HG03432 (cell line): ENCODE results near the gene CERS4.
"Not testable (repeated sequence)": the region's sequence is repeated elsewhere in the genome, so short reads cannot be mapped to it uniquely, and the experiment has no call there.

ENCODE experiments used
- ATAC-seq: cut with Tn5 transposase; IDR thresholded peaks from one replicate; pipeline ENCODE4 v1.9.1; 2021; ENCODE audit warnings: mild to moderate bottlenecking, moderate library complexity; ENCODE audit not compliant: unreplicated experiment

The CERS4 gene

DNA sequence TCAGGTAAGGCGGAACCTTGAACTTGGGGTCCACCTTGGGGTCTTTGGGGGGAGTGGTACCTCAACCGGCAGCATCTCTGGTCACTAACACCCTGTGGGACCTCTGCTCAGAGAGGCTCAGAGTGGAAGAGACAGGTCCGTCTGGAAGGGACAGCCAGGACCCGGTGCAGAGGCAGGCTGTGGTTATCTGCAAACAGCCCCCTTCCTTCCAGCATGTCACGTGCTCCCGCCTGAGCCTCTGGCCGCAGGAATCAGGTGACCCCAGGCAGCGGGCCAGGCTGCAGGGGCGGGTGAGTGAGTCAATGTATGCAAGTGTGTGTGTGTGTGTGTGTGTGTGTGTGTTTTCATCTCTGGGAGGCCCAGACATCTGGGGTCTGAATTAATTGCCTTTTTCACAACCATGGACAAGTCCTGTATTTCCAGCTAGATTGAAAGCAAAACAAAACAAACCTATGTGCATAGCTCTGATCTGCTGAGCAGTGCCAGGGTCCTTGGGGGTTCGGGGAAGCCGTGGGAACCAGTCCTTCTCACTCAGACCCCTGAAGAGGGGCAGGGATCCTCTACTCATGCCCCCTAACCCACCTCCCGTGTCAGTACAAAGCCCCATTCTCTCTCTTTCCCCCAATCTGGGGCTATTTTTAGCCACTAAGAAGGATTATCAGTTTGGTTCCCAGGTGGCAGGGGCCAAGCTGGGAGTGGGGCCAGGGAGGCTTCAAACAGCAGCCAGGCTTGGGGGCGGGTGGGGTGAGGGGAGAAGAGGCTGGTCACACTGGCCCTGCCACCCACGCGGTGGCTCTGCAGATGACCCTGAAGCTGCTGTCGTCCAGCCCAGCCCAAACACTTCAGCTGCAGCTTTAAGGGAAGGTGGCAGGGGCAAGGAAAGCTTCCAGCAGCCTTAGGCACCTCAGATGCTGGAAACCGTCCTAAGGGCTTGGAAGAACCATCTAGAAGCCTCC is 31.4 kb downstream of the CERS4 start:
- peak; percentile 43 for ATAC-seq

DNA sequence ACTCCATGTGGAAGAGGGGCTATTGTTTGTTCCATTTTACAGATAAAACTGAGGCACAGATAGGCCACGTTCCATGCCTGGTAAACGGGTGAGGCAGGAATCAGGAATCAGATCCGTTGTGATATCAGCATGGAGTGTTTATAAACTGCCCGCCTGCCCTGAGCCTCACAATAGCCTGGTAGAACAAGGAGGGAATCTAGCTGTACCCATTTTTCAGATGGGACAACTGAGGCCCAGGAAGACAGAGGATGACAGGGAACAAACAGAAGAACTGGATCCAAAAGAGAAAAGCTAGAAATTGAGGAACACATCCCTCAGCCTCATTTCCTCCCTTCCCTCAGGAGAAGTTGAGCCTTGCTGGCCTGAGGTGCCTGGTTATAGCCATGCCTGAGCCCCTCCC is 32.5 kb downstream of the CERS4 start:
- ATAC-seq = no peak

- no peak for ATAC-seq
These were observed 33.1 kb downstream of the CERS4 start for GRCh38 chr19:8242211-8242821.

DNA sequence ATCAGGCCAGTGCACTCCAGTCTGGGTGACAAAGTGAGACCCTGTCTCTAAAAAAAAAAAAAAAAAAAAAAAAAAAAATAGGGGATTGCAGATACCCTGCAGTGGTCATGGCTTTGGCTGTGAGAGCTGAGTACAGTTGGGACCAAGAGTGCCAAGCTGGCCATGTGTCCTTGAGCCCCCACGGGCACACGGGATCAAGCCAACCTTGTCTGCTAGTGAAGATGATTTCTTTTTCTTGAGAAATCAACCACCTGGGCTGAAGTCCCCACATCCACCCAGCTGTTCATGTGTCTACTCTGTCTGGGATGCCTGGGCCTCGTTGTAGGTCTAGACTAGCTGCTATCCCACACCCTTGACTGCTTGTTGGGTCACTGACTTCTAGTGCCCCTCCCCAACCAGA is 34.0 kb downstream of the CERS4 start:
- ATAC-seq = no peak

DNA sequence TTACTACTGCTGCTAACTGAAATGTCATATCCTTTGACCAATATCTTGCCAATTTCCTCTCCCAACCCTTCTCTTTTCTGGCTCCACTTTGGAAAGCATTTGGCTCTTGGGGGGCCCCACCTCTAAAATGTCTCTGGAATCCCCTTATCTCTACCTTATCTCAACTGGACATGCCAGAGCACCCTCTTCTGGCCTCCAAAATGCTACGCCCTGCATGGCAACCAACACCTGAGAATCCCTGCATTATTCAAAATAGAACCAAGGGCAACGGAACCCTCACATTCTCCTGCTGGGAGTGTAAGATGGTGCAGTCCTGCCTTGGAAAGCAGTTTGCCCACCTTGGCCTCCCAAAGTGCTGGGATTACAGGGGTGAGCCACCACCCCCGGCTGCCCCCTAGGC is 35.3 kb downstream of the CERS4 start:
- ATAC-seq = no peak

GRCh38 chr19:8245869-8246835 is 37.0 kb downstream of the CERS4 start:
- no peak for ATAC-seq

DNA sequence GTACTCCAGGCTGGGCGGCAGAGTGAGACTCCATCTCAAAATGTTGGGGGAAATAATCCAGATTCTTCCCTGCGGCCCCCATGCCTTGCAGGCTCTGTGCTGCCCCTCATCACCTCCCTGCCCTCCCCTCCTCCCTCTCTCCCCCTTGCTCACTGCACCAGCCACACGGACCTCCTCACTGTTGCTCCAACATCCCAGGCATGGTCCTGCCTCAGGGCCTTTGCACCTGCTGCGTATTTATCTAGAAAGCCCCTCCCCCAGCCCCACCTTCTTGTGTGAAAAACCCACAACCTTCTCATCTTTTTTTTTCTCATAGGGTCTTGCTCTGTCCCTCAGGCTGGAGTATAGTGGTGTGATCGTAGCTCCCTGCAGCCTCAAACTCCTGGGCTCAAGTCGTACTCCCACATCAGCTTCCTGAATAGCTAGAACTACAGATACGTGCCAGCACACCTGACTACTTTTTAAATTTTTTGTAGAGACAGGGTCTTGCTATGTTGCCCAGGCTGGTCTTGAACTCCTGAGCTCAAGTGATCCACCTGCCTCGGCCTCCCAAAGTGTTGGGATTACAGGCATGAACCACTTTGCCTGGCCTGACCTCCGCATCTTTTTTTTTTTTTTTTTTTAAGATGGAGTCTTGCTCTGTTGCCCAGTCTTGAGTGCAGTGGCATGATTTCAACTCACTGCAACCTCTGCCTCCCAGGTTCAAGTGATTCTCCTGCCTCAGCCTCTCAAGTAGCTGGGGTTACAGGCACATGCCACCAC is 38.1 kb downstream of the CERS4 start:
- ATAC-seq = not testable (repeated sequence)

DNA sequence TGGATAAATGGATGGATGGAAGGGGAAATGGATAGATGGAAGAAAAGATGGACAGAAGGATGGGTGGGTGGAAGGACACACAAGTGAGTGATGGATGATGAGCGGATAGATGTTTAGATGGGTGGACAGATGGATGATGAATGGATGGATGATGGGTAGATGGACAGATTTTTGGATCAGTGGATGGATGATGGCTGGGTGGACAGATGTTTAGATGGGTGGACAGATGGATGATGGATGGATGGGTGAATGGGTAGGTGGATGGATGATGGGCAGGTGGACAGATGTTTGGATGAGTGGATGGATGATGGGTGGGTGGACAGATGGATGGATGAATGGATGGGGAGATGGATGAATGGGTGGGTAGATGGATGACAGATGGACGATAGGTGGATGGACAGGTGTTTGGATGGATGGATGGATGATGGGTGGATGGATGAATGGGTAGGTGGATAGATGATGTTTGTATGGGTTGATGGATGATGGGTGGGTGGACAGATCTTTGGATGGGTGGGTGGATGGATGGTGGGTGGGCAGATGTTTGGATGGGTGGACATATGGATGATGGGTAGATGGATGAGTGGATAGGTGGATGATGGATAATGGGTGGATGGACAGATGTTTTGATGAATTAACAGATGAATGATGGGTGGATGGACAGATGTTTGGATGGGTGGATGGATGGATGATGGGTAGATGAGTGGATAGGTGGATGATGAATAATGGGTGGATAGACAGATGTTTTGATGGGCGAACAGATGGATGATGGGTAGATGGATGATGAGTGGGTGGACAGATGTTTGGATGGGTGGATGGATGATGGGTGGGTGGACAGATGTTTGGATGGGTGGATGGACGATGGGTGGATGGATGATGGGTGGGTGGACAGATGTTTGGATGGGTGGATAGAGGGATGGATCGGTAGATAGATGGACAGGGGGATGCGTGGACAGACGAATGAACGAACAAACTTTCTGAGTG is 39.5 kb downstream of the CERS4 start:
- ATAC-seq = no peak

DNA sequence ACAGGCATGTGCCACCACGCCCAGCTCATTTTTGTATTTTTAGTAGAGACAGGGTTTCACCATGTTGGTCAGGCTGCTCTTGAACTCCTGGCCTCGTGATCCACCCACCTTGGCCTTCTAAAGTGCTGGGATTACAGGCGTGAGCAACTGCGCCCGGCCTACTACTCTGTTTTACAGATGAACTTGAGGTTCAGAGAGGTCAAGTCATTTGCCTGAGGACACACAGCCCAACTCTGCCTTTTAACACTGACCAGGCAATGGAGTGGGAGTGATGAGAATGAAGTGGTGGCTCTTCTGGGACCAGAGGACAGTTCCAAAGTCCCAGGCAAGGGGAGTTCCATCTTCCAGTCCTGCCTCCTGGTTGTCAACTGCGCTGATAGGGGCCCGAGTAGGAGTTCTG is 41.4 kb downstream of the CERS4 start:
- no peak for ATAC-seq

DNA sequence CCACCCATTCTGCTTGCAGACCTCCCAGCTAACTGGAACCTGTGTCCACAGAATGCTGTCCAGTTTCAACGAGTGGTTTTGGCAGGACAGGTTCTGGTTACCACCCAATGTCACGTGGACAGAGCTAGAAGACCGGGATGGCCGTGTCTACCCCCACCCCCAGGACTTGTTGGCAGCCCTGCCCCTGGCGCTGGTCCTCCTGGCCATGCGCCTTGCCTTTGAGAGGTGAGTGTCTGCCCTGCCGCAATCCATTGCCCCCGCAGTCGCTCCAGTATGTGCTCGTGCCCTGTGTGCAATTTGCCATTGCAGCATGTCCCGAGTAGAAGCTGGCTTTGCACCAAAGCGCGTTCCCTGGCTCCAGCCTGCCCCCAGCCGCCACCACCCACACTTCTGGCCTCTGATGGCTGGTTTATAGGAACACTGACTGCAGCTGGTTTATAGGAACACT is 41.9 kb downstream of the CERS4 start:
- no peak for ATAC-seq

- no peak for ATAC-seq
These were observed 43.9 kb downstream of the CERS4 start for GRCh38 chr19:8252922-8253589.

DNA sequence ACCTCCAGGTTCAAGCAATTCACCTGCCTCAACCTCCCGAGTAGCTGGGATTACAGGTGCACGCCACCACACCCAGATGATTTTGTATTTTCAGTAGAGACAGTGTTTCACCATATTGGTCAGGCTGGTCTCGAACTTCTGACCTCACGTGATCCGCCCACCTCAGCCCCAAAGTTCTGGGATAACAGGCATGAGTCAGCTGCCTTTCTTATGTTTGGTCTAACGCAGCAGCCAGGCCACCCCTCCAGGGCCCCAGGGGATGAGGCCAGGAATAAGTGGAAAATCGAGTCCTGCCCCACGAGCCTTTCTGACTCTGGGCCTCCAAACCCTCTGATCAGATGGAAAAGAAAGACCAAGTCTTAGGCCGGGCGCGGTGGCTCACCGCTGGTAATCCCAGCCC is 44.5 kb downstream of the CERS4 start:
- ATAC-seq = no peak

GRCh38 chr19:8254286-8255001 is 45.3 kb downstream of the CERS4 start:
- ATAC-seq = no peak

DNA sequence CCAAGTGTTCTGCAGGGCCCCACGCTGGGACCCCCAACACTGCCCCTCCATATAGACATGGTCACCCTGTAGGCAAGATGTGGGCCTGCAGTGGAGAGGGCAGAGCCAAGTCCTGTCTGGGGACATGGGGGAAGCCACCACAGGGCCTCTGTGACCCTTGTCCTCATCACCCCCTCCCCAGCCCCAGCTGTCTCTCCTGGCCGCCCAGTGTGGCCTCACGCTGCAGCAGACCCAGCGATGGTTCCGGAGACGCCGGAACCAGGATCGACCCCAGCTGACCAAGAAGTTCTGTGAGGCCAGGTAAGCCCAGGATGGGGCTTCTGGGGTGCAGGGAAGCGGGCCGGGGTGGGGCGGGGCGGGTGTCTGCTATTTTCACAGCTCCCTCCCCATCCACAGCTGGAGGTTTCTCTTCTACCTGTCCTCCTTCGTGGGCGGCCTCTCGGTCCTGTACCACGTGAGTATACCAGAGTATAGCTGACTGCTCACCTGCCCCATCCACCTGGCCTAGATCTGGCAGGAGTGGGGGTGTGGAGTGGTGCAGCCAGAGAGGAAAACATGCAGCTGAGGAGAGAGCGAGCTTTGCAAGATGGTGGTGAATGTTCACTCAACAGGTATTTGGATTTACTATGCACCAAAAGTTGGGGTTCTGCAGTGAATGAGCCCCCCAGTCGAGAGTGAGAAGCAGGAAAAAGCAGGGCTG is 46.4 kb downstream of the CERS4 start:
- ATAC-seq = no peak

- no peak for ATAC-seq
These were observed 47.3 kb downstream of the CERS4 start for GRCh38 chr19:8256276-8257051.

- no peak for ATAC-seq
These were observed 47.9 kb downstream of the CERS4 start for GRCh38 chr19:8257052-8257443.
